MM.1S (cell line): ENCODE results near the gene COL6A1.

Source experiments
- CTCF ChIP-seq: fragments of 300-600 bp; sonication (generic); IDR thresholded peaks from 2 replicates; pipeline ENCODE4 v1.5.1; 2016; ENCODE audit warnings: antibody characterized with exemption, low read length, mixed read lengths
- EZH2 ChIP-seq: fragments of 300-600 bp; sonication (generic); optimal IDR thresholded peaks from 2 replicates; pipeline ENCODE3; 2017; ENCODE audit warnings: low read depth, mild to moderate bottlenecking, antibody characterized with exemption, low read length, mixed read lengths
- EZH2phosphoT487 ChIP-seq: fragments of 300-600 bp; sonication (generic); IDR thresholded peaks from 2 replicates; pipeline ENCODE4 v1.6.1; 2018; ENCODE audit warnings: antibody characterized with exemption, low read length

- TF ChIP-seq CTCF (no peak), EZH2 (no peak), EZH2phosphoT487 (no peak)
These were observed 8.6 kb downstream of the COL6A1 start for GRCh38 chr21:45990049-45990711.
